ENCODE data around the gene CNTN4. TPM values are rescaled to one million over a fixed set of nuclear protein-coding genes. Genes with fewer than 3 reads are reported as not detected.

CNTN4 gene
- total and polyA plus RNA-seq, 2 experiments from 2014 or later = 0.91 to 4.0 TPM

DNA sequence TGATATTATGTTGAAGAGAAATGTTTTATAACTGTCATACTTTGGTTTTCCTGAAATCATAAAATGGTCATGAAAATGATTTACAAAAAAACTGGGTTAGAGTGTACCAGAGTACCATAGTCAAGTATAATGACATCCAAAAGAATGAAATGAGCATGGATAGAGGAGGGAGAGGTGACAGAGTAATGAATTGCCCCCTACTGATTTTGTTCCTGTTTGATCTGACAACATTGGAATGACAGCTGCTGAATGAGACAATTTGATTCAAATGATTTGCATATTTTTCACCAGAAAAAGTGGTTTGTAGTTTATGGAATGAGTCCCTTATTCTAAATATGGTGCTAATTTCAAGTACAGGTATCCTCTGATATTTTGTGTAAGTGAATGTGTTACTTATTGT is 271.7 kb downstream of the CNTN4 start:
- Histone ChIP-seq H3K4me2 (no peak overlapping the region), H3K27me3 (ENCODE audit: insufficient read depth) (no peaks in the 10 kb centered on the region), H3K36me3 (ENCODE audit: insufficient read depth) (no peaks in the 10 kb centered on the region), H3F3A (replicated peaks; ENCODE audit: low read depth) (no peaks in the 10 kb centered on the region), H3K4me3 (no peak overlapping the region), H4K20me1 (replicated peaks; ENCODE audit: insufficient read depth) (no peaks in the 10 kb centered on the region), H3K4me1 (ENCODE audit: insufficient read depth) (no peaks in the 10 kb centered on the region), H3K9me2 (ENCODE audit: insufficient read depth) (no peaks in the 10 kb centered on the region), H3K79me2 (replicated peaks; ENCODE audit: insufficient read depth) (no peaks in the 10 kb centered on the region), H3K27ac (ENCODE audit: low read depth) (no peak overlapping the region), H2AFZ (no peak overlapping the region)
- TF ChIP-seq, protein P1, sequence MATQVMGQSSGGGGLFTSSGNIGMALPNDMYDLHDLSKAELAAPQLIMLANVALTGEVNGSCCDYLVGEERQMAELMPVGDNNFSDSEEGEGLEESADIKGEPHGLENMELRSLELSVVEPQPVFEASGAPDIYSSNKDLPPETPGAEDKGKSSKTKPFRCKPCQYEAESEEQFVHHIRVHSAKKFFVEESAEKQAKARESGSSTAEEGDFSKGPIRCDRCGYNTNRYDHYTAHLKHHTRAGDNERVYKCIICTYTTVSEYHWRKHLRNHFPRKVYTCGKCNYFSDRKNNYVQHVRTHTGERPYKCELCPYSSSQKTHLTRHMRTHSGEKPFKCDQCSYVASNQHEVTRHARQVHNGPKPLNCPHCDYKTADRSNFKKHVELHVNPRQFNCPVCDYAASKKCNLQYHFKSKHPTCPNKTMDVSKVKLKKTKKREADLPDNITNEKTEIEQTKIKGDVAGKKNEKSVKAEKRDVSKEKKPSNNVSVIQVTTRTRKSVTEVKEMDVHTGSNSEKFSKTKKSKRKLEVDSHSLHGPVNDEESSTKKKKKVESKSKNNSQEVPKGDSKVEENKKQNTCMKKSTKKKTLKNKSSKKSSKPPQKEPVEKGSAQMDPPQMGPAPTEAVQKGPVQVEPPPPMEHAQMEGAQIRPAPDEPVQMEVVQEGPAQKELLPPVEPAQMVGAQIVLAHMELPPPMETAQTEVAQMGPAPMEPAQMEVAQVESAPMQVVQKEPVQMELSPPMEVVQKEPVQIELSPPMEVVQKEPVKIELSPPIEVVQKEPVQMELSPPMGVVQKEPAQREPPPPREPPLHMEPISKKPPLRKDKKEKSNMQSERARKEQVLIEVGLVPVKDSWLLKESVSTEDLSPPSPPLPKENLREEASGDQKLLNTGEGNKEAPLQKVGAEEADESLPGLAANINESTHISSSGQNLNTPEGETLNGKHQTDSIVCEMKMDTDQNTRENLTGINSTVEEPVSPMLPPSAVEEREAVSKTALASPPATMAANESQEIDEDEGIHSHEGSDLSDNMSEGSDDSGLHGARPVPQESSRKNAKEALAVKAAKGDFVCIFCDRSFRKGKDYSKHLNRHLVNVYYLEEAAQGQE (IDR thresholded peaks at IDR 0.05; ENCODE audit: unreplicated experiment) = no peak
- TF ChIP-seq CREB1 (CRISPR knock-in tag; IDR thresholded peaks at IDR 0.05; ENCODE audit: low read depth) (no peak), ZNF331 (CRISPR knock-in tag; IDR thresholded peaks at IDR 0.05; ENCODE audit: low read depth) (no peak), CTCF (conservative IDR thresholded peaks at IDR 0.05; ENCODE audit: low read depth in 2 of 2) (no peak), POLR2AphosphoS5 (IDR thresholded peaks at IDR 0.05; ENCODE audit: low read depth) (no peak), ZNF114 (CRISPR knock-in tag; IDR thresholded peaks at IDR 0.05) (no peak), EZH2 (IDR thresholded peaks at IDR 0.05; ENCODE audit: low read depth, unreplicated experiment) (no peak), NANOG (IDR thresholded peaks at IDR 0.05; ENCODE audit: borderline replicate concordance) (no peak), STAT1 (IDR thresholded peaks at IDR 0.05; ENCODE audit: unreplicated experiment) (no peak), EZH2phosphoT487 (IDR thresholded peaks at IDR 0.05; ENCODE audit: unreplicated experiment) (no peak), JUNB (IDR thresholded peaks at IDR 0.05; ENCODE audit: unreplicated experiment) (no peak)
- TF ChIP-seq, protein P2, sequence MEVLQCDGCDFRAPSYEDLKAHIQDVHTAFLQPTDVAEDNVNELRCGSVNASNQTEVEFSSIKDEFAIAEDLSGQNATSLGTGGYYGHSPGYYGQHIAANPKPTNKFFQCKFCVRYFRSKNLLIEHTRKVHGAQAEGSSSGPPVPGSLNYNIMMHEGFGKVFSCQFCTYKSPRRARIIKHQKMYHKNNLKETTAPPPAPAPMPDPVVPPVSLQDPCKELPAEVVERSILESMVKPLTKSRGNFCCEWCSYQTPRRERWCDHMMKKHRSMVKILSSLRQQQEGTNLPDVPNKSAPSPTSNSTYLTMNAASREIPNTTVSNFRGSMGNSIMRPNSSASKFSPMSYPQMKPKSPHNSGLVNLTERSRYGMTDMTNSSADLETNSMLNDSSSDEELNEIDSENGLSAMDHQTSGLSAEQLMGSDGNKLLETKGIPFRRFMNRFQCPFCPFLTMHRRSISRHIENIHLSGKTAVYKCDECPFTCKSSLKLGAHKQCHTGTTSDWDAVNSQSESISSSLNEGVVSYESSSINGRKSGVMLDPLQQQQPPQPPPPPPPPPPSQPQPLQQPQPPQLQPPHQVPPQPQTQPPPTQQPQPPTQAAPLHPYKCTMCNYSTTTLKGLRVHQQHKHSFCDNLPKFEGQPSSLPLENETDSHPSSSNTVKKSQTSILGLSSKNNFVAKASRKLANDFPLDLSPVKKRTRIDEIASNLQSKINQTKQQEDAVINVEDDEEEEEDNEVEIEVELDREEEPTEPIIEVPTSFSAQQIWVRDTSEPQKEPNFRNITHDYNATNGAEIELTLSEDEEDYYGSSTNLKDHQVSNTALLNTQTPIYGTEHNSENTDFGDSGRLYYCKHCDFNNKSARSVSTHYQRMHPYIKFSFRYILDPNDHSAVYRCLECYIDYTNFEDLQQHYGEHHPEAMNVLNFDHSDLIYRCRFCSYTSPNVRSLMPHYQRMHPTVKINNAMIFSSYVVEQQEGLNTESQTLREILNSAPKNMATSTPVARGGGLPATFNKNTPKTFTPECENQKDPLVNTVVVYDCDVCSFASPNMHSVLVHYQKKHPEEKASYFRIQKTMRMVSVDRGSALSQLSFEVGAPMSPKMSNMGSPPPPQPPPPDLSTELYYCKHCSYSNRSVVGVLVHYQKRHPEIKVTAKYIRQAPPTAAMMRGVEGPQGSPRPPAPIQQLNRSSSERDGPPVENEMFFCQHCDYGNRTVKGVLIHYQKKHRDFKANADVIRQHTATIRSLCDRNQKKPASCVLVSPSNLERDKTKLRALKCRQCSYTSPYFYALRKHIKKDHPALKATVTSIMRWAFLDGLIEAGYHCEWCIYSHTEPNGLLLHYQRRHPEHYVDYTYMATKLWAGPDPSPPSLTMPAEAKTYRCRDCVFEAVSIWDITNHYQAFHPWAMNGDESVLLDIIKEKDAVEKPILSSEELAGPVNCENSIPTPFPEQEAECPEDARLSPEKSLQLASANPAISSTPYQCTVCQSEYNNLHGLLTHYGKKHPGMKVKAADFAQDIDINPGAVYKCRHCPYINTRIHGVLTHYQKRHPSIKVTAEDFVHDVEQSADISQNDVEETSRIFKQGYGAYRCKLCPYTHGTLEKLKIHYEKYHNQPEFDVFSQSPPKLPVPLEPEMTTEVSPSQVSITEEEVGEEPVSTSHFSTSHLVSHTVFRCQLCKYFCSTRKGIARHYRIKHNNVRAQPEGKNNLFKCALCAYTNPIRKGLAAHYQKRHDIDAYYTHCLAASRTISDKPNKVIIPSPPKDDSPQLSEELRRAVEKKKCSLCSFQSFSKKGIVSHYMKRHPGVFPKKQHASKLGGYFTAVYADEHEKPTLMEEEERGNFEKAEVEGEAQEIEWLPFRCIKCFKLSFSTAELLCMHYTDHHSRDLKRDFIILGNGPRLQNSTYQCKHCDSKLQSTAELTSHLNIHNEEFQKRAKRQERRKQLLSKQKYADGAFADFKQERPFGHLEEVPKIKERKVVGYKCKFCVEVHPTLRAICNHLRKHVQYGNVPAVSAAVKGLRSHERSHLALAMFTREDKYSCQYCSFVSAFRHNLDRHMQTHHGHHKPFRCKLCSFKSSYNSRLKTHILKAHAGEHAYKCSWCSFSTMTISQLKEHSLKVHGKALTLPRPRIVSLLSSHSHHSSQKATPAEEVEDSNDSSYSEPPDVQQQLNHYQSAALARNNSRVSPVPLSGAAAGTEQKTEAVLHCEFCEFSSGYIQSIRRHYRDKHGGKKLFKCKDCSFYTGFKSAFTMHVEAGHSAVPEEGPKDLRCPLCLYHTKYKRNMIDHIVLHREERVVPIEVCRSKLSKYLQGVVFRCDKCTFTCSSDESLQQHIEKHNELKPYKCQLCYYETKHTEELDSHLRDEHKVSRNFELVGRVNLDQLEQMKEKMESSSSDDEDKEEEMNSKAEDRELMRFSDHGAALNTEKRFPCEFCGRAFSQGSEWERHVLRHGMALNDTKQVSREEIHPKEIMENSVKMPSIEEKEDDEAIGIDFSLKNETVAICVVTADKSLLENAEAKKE (CRISPR knock-in tag; IDR thresholded peaks at IDR 0.05) = no peak
- TF ChIP-seq, protein P3, sequence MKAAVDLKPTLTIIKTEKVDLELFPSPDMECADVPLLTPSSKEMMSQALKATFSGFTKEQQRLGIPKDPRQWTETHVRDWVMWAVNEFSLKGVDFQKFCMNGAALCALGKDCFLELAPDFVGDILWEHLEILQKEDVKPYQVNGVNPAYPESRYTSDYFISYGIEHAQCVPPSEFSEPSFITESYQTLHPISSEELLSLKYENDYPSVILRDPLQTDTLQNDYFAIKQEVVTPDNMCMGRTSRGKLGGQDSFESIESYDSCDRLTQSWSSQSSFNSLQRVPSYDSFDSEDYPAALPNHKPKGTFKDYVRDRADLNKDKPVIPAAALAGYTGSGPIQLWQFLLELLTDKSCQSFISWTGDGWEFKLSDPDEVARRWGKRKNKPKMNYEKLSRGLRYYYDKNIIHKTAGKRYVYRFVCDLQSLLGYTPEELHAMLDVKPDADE (IDR thresholded peaks at IDR 0.05) = no peak
- Mint-ChIP-seq H3K4me3 (no peak overlapping the region), H3K9me3 (peaks cover 94% of the 10 kb centered on the region), H3K27me3 (ENCODE audit: insufficient read depth, low read depth, poor library complexity) (no peaks in the 10 kb centered on the region), H3K27ac (no peak overlapping the region), H3K4me1 (no peaks in the 10 kb centered on the region), H3K36me3 (ENCODE audit: low read depth) (peaks cover 25% of the 10 kb centered on the region; the same call in 2 of the 3 replicates)
- no peak for ATAC-seq
- DNase-seq (ENCODE audit: low spot score) = no peak

Data from GM23338 (cell line).